Measurements from ENCODE around the gene F8A1. TPM values are rescaled to one million over a fixed set of nuclear protein-coding genes. Genes with fewer than 3 reads are reported as not detected.
"Not testable (repeated sequence)": the region's sequence is repeated elsewhere in the genome, so short reads cannot be mapped to it uniquely, and the experiment has no call there.

The F8A1 gene
- polyA plus RNA-seq (ENCODE audit: insufficient read depth in 1 of 5, insufficient read length in 5 of 5, low replicate concordance in 1 of 5): 10 to 100 TPM in 4 of 5 donors, 1 to 10 TPM in 1; 9.3 to 22.4 (median 15.7) TPM
- long read RNA-seq, donor 1, transcript F8A1-201 (1 exons, 1,713 nt): major isoform, 30 of 30 reads
- long read RNA-seq, donor 1, partial matches to known transcripts: 0 of 30 reads
- long read RNA-seq, donor 1, other reads (novel, unspliced or antisense): 0 of 30 reads
- long read RNA-seq, donor 2, transcript F8A1-201 (1 exons, 1,713 nt): major isoform, 5 of 5 reads
- long read RNA-seq, donor 2, partial matches to known transcripts: 0 of 5 reads
- long read RNA-seq, donor 2, other reads (novel, unspliced or antisense): 0 of 5 reads
- long read RNA-seq, donor 3, transcript F8A1-201 (1 exons, 1,713 nt): major isoform, 22 of 22 reads
- long read RNA-seq, donor 3, partial matches to known transcripts: 0 of 22 reads
- long read RNA-seq, donor 3, other reads (novel, unspliced or antisense): 0 of 22 reads
- long read RNA-seq, donor 4, transcript F8A1-201 (1 exons, 1,713 nt): major isoform, 12 of 12 reads
- long read RNA-seq, donor 4, partial matches to known transcripts: 0 of 12 reads
- long read RNA-seq, donor 4, other reads (novel, unspliced or antisense): 0 of 12 reads
- long read RNA-seq, donor 5, transcript F8A1-201 (1 exons, 1,713 nt): major isoform, 19 of 19 reads
- long read RNA-seq, donor 5, partial matches to known transcripts: 0 of 19 reads
- long read RNA-seq, donor 5, other reads (novel, unspliced or antisense): 0 of 19 reads
- long read RNA-seq, donor 6, transcript F8A1-201 (1 exons, 1,713 nt): major isoform, 13 of 13 reads
- long read RNA-seq, donor 6, partial matches to known transcripts: 0 of 13 reads
- long read RNA-seq, donor 6, other reads (novel, unspliced or antisense): 0 of 13 reads
- long read RNA-seq, donor 7, transcript F8A1-201 (1 exons, 1,713 nt): major isoform, 18 of 18 reads
- long read RNA-seq, donor 7, partial matches to known transcripts: 0 of 18 reads
- long read RNA-seq, donor 7, other reads (novel, unspliced or antisense): 0 of 18 reads
- long read RNA-seq, donor 8, transcript F8A1-201 (1 exons, 1,713 nt): major isoform, 7 of 7 reads
- long read RNA-seq, donor 8, partial matches to known transcripts: 0 of 7 reads
- long read RNA-seq, donor 8, other reads (novel, unspliced or antisense): 0 of 7 reads

GRCh38 chrX:154886069-154886788 lies at the start of gene F8A1:
Gene F8A1 (plus strand): TSS chrX:154886355. CDS start chrX:154886375, 20 bp downstream.
- not testable (repeated sequence) for DNase-seq

- peak; percentile 10 to 22 for DNase-seq
Measured at GRCh38 chrX:154840856-154841255, 45.3 kb upstream of the F8A1 start.

GRCh38 chrX:154850957-154851611 lies 35.1 kb upstream of the F8A1 start:
- no peak for DNase-seq

GRCh38 chrX:154855256-154855655 lies 30.9 kb upstream of the F8A1 start:
- DNase-seq: no peak

- DNase-seq: not testable (repeated sequence)
Measured at GRCh38 chrX:154868522-154868921, 17.6 kb upstream of the F8A1 start.

GRCh38 chrX:154873329-154873728 lies 12.8 kb upstream of the F8A1 start:
- DNase-seq: no peak

GRCh38 chrX:154884069-154884468 lies 2.1 kb upstream of the F8A1 start:
- not testable (repeated sequence) for DNase-seq

- not testable (repeated sequence) for DNase-seq
Measured at GRCh38 chrX:154885057-154885456, 1.1 kb upstream of the F8A1 start.

GRCh38 chrX:154885549-154885948 lies 606 bp upstream of the F8A1 start:
- not testable (repeated sequence) for DNase-seq

GRCh38 chrX:154886789-154887221 lies 650 bp downstream of the F8A1 start:
- DNase-seq: not testable (repeated sequence)

- DNase-seq: no peak
Measured at GRCh38 chrX:154890990-154891639, 5.0 kb downstream of the F8A1 start.

GRCh38 chrX:154892296-154892695 lies 6.1 kb downstream of the F8A1 start:
- DNase-seq: no peak

- no peak for DNase-seq
Measured at GRCh38 chrX:154900323-154900722, 14.2 kb downstream of the F8A1 start.

- no peak for DNase-seq
Measured at GRCh38 chrX:154902408-154902807, 16.3 kb downstream of the F8A1 start.

- no peak for DNase-seq
Measured at GRCh38 chrX:154908821-154909220, 22.7 kb downstream of the F8A1 start.

- DNase-seq: not testable (repeated sequence)
Measured at GRCh38 chrX:154910048-154910447, 23.9 kb downstream of the F8A1 start.

GRCh38 chrX:154910528-154910927 lies 24.4 kb downstream of the F8A1 start:
- DNase-seq: not testable (repeated sequence)

- DNase-seq: no peak
Measured at GRCh38 chrX:154914052-154914451, 27.9 kb downstream of the F8A1 start.

GRCh38 chrX:154918060-154918483 lies 31.9 kb downstream of the F8A1 start:
- peak; percentile 54 to 64 for DNase-seq

- not testable (repeated sequence) for DNase-seq
Measured at GRCh38 chrX:154924771-154925170, 38.6 kb downstream of the F8A1 start.
